Suprapubic skin (tissue), 4 donors: ENCODE data around the gene RBM45.

ENCODE experiments used
- CTCF ChIP-seq, 2 donors: fragments of 200-600 bp in 1 of 2; fragments of 450-650 bp in 1 of 2; sonication (generic) in 1 of 2; IDR thresholded peaks; one replicate each; pipeline ENCODE4 v1.5.1; 2016 to 2019; ENCODE audit warnings: antibody characterized with exemption in 2 of 2, mild to moderate bottlenecking in 1 of 2, moderate library complexity in 1 of 2
- EP300 ChIP-seq: sonication (generic); formaldehyde crosslinking; IDR thresholded peaks from one replicate; pipeline ENCODE4 v1.6.1; 2017; ENCODE audit warnings: antibody characterized with exemption
- POLR2A ChIP-seq, 2 donors: fragments of 450-650 bp; IDR thresholded peaks; one replicate each; pipeline ENCODE4 v1.6.1; 2017; ENCODE audit warnings: antibody characterized with exemption in 2 of 2, mild to moderate bottlenecking in 2 of 2, moderate library complexity in 2 of 2
- POLR2AphosphoS5 ChIP-seq, 3 donors: sonication (generic); formaldehyde crosslinking; IDR thresholded peaks; one replicate each; pipeline ENCODE4 v1.6.1; 2017; ENCODE audit warnings: antibody characterized with exemption in 3 of 3

DNA sequence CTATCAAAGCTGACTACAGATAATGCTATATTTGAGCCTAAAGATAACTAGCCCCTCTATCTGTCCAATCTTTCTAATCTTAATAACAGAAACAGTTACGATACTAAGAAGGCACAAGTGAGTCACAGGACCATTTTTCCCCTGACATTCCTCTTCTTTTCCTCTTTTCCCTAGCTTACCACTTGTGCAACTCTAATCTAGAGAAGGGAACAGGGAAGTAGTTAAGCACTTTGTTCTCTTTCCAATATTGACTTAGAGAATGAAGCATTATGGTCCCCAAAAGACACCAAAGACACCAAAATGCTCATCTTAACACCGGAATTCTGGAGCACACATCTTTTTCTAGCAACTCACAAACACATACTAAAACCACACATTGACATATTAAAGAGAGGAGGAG is 41.4 kb upstream of the RBM45 start:
- TF ChIP-seq CTCF (IDR thresholded peaks at IDR 0.05) (no peak), POLR2A (IDR thresholded peaks at IDR 0.05) (no peak), EP300 (no peak), POLR2AphosphoS5 (IDR thresholded peaks at IDR 0.05) (no peak)
